Fibroblast of villous mesenchyme (primary cell): ENCODE results near the gene MSH5. TPM values are rescaled to one million over a fixed set of nuclear protein-coding genes. Genes with fewer than 3 reads are reported as not detected.

Experiments
- DNase-seq: peaks from one replicate; pipeline ENCODE4 v3.0.0-alpha.2; 2010; ENCODE audit warnings: low read depth
- H3K4me3 ChIP-seq: 2 replicates; pipeline ENCODE4 v1.5.1; 2011; ENCODE audit warnings: low read depth, mild to moderate bottlenecking, low read length
- CTCF ChIP-seq: IDR thresholded peaks from 2 replicates; pipeline ENCODE4 v1.5.1; 2012; ENCODE audit warnings: low read depth, mild to moderate bottlenecking, low read length; ENCODE audit not compliant: insufficient read depth
- total RNA-seq: library from RNA; depleted of rRNA; stranded (reverse); fragments of >200 nt; gene quantifications from 2 replicates; pipeline ENCODE4 v1.2.3, GENCODE V29; 2012

Gene MSH5
- total RNA-seq, 1 donor, result 9.5 TPM

GRCh38 chr6:31719001-31719400 is 20.8 kb upstream of the MSH5 start:
- DNase-seq, result no peak
- no peak for TF ChIP-seq CTCF
- H3K4me3 ChIP-seq, result no peak overlapping the region

GRCh38 chr6:31720196-31720770 is 19.5 kb upstream of the MSH5 start:
- DNase-seq, result no peak
- no peak for TF ChIP-seq CTCF
- H3K4me3 ChIP-seq, result no peak overlapping the region

GRCh38 chr6:31721351-31722020 is 18.3 kb upstream of the MSH5 start, which contains the start of gene LY6G6C:
Gene LY6G6C, minus strand, starts transcription at chr6:31721746. Its CDS starts 67 bp downstream, at chr6:31721679.
- no peak for TF ChIP-seq CTCF

GRCh38 chr6:31722173-31722572 is 17.6 kb upstream of the MSH5 start:
- TF ChIP-seq CTCF, result no peak
- no peak overlapping the region for H3K4me3 ChIP-seq
- no peak for DNase-seq

More at GRCh38 chr6:31721351-31722020, 18.3 kb upstream of the MSH5 start, which contains the start of gene LY6G6C:
- no peak within 1 kb of the TSS for H3K4me3 ChIP-seq
- DNase-seq, result no peak

- DNase-seq, result no peak
- no peak for TF ChIP-seq CTCF
- H3K4me3 ChIP-seq, result no peak within 1 kb of the TSS
Measured at GRCh38 chr6:31723245-31723979, 16.4 kb upstream of the MSH5 start, which contains the start of gene MPIG6B. Gene MPIG6B, plus strand, starts transcription at chr6:31723373. Its CDS starts 11 bp downstream, at chr6:31723384.

GRCh38 chr6:31723980-31724691 is 15.7 kb upstream of the MSH5 start:
- DNase-seq, result no peak
- H3K4me3 ChIP-seq, result no peak overlapping the region
- TF ChIP-seq CTCF, result no peak
